ENCODE data around the gene CCDC172. TPM values are rescaled to one million over a fixed set of nuclear protein-coding genes. Genes with fewer than 3 reads are reported as not detected.

CCDC172 gene
- total RNA-seq, 1 donor from 2014 or later, result not detected

- no peak for DNase-seq (ENCODE audit: extremely low read depth, low read depth, low spot score)
These were observed 103.4 kb downstream of the CCDC172 start, which contains the start of gene PNLIPRP3 for GRCh38 chr10:116427671-116428070. TSS of gene PNLIPRP3 (plus strand) at chr10:116427847. CDS start at chr10:116428013, 166 bp downstream.

DNA sequence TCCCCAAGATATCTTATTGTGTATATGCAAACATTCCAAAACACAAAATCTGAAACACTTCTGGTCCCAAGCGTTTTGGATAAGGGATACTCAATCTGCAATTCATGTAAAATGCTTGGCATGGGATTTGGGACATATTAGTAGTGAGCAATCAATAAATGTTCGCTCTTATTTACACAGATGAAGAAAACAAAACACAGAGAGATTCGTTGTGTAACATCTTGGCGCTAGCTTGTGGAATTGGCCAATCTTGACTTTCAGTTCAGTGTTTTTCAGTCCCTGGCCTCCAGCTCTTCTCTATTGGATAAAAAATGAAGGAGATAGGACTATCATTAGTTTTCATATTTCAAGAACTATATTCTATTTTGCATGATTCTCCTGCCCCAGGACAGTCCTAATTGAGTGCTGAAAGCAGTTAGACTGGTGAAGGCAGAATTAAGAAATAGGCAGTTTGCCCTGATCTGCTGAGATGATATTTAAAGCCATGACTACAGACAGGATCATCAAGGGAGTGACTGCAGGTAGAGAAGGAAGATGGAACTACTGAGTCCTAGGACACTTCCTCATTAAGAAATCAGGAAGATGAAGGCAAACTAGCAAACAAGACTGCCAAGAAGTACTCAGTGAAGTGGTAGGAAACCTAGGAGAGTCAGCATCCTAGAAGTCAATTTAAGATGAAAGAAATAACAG, 105.2 kb downstream of the CCDC172 start:
- no peak for DNase-seq (ENCODE audit: extremely low read depth, low read depth, low spot score)

Other genes with a start within 250 kb of the CCDC172 start
- 0.99 and 5.6 TPM in 2 replicates for gene GFRA1, start 51.2 kb upstream of the CCDC172 start, total RNA-seq
- gene PNLIPRP3, start 103.4 kb downstream of the CCDC172 start, total RNA-seq, result not detected in 2 replicates
- gene PNLIP, start 221.5 kb downstream of the CCDC172 start, total RNA-seq, result not detected in 2 replicates

Measured in glomerular endothelial cell (primary cell).